GM21526 (cell line): ENCODE data around the gene TALDO1.

ENCODE experiments used
- ATAC-seq: cut with Tn5 transposase; IDR thresholded peaks from one replicate; pipeline ENCODE4 v1.9.1; 2021; ENCODE audit warnings: moderate library complexity; ENCODE audit not compliant: unreplicated experiment, low FRiP score

TALDO1 gene

GRCh38 chr11:709109-709997 lies 37.9 kb upstream of the TALDO1 start:
- ATAC-seq: no peak

- no peak for ATAC-seq
Measured at GRCh38 chr11:714436-714835, 32.8 kb upstream of the TALDO1 start.

- ATAC-seq: no peak
Measured at GRCh38 chr11:719214-720016, 27.8 kb upstream of the TALDO1 start.

- ATAC-seq: no peak
Measured at GRCh38 chr11:720017-720641, 27.1 kb upstream of the TALDO1 start.

GRCh38 chr11:720642-721246 lies 26.5 kb upstream of the TALDO1 start:
- ATAC-seq: no peak

GRCh38 chr11:721247-721740 lies 26.0 kb upstream of the TALDO1 start:
- ATAC-seq: no peak

GRCh38 chr11:721741-722345 lies 25.4 kb upstream of the TALDO1 start:
- no peak for ATAC-seq

GRCh38 chr11:722346-722811 lies 24.9 kb upstream of the TALDO1 start:
- no peak for ATAC-seq

GRCh38 chr11:723120-723883 lies 24.0 kb upstream of the TALDO1 start:
- no peak for ATAC-seq

GRCh38 chr11:724049-724777 lies 23.1 kb upstream of the TALDO1 start:
- ATAC-seq: no peak

GRCh38 chr11:724778-725386 lies 22.4 kb upstream of the TALDO1 start:
- ATAC-seq: no peak

GRCh38 chr11:725624-726202 lies 21.6 kb upstream of the TALDO1 start:
- ATAC-seq: no peak

GRCh38 chr11:726278-727220 lies 20.7 kb upstream of the TALDO1 start:
- ATAC-seq: no peak

- ATAC-seq: no peak
Measured at GRCh38 chr11:727281-727701, 20.0 kb upstream of the TALDO1 start.

GRCh38 chr11:727859-728748 lies 19.2 kb upstream of the TALDO1 start:
- ATAC-seq: no peak
